H1 (cell line): ENCODE results near the gene OR5K3.

Experiments used
- CTCF ChIP-seq, 3 experiments: IDR thresholded peaks; 1 replicate in 2 of 3; 2 replicates in 1 of 3; pipeline versions ENCODE4 v1.5.1 to v1.6.1; 2011; ENCODE audit warnings: low read length in 3 of 3, mild to moderate bottlenecking in 3 of 3, inconsistent platforms in 2 of 3, low read depth in 1 of 3, moderate library complexity in 1 of 3; ENCODE audit not compliant: insufficient read depth in 1 of 3; ENCODE audit errors: control extremely low read depth in 1 of 3
- EZH2 ChIP-seq: fragments of 200-600 bp; sonication (generic); IDR thresholded peaks from 2 replicates; pipeline ENCODE4 v1.7.1; 2012; ENCODE audit warnings: low read depth, mild to moderate bottlenecking, moderate library complexity, low read length, inconsistent platforms; ENCODE audit not compliant: severe bottlenecking
- MAX ChIP-seq: IDR thresholded peaks from 2 replicates; pipeline ENCODE4 v1.6.1; 2012; ENCODE audit warnings: inconsistent platforms
- POLR2A ChIP-seq, 2 experiments: IDR thresholded peaks; 1 replicate in 1 of 2; 2 replicates in 1 of 2; pipeline ENCODE4 v1.6.1; 2011; ENCODE audit warnings: low read depth in 2 of 2, low read length in 2 of 2, mild to moderate bottlenecking in 2 of 2; ENCODE audit errors: control extremely low read depth in 1 of 2
- POLR2AphosphoS5 ChIP-seq: IDR thresholded peaks from 2 replicates; pipeline ENCODE4 v1.6.1; 2011; ENCODE audit warnings: low read depth, low read length
- RAD21 ChIP-seq, 2 experiments: IDR thresholded peaks in 1 of 2; conservative IDR thresholded peaks in 1 of 2; 2 replicates each; pipeline ENCODE4 v1.6.1; 2011; ENCODE audit warnings: low read depth in 2 of 2, low read length in 2 of 2, improper control_type of control experiment in 1 of 2, inconsistent platforms in 1 of 2, mild to moderate bottlenecking in 1 of 2, moderate library complexity in 1 of 2
- RXRA ChIP-seq: IDR thresholded peaks from 2 replicates; pipeline ENCODE4 v1.6.1; 2011; ENCODE audit warnings: low read depth, mild to moderate bottlenecking, low read length, moderate library complexity; ENCODE audit not compliant: insufficient read depth
- SIX5 ChIP-seq: IDR thresholded peaks from 2 replicates; pipeline ENCODE4 v1.6.1; 2011; ENCODE audit warnings: mild to moderate bottlenecking, low read depth, low read length
- SP1 ChIP-seq: IDR thresholded peaks from 2 replicates; pipeline ENCODE4 v1.6.1; 2011; ENCODE audit warnings: low read depth, low read length
- YY1 ChIP-seq: IDR thresholded peaks from 2 replicates; pipeline ENCODE4 v1.6.1; 2011; ENCODE audit warnings: low read depth, mild to moderate bottlenecking, low read length
- ZNF274 ChIP-seq: IDR thresholded peaks from 2 replicates; pipeline ENCODE4 v1.7.0; 2012; ENCODE audit warnings: low read length, borderline replicate concordance; ENCODE audit errors: extremely low read depth

GRCh38 chr3:98353554-98353953, 36.9 kb upstream of the OR5K3 start, which contains the start of gene OR5K4:
- TF ChIP-seq YY1, result no peak
- no peak for TF ChIP-seq CTCF (IDR thresholded peaks at IDR 0.05; ENCODE audit: control extremely low read depth in 1 of 3, insufficient read depth in 1 of 3, low read depth in 1 of 3, low read length in 3 of 3)
- TF ChIP-seq EZH2, result no peak
- no peak for TF ChIP-seq SIX5
- no peak for TF ChIP-seq MAX
- no peak for TF ChIP-seq ZNF274
- TF ChIP-seq POLR2AphosphoS5, result no peak
- TF ChIP-seq RAD21 (IDR thresholded peaks at IDR 0.05 in 1 of 2, conservative IDR thresholded peaks at IDR 0.05 in 1 of 2; ENCODE audit: low read depth in 2 of 2, low read length in 2 of 2), result no peak
- no peak for TF ChIP-seq RXRA
- no peak for TF ChIP-seq POLR2A (IDR thresholded peaks at IDR 0.05; ENCODE audit: control extremely low read depth in 1 of 2, low read depth in 2 of 2, low read length in 2 of 2)
- TF ChIP-seq SP1, result no peak
